GM21528 (cell line): ENCODE data around the gene C1orf141.
"Not testable (repeated sequence)": the region's sequence is repeated elsewhere in the genome, so short reads cannot be mapped to it uniquely, and the experiment has no call there.

Experiments
- ATAC-seq: cut with Tn5 transposase; IDR thresholded peaks from one replicate; pipeline ENCODE4 v1.9.1; 2021; ENCODE audit warnings: mild to moderate bottlenecking, moderate library complexity; ENCODE audit not compliant: unreplicated experiment, low FRiP score

Gene C1orf141

GRCh38 chr1:67094191-67094590, 40.6 kb downstream of the C1orf141 start:
- no peak for ATAC-seq

- no peak for ATAC-seq
Measured at GRCh38 chr1:67089685-67090208, 45.0 kb downstream of the C1orf141 start.

GRCh38 chr1:67088440-67088839, 46.3 kb downstream of the C1orf141 start:
- ATAC-seq: no peak

- ATAC-seq: no peak
Measured at GRCh38 chr1:67085326-67085725, 49.4 kb downstream of the C1orf141 start.

- ATAC-seq: no peak
Measured at GRCh38 chr1:67084765-67085318, 49.9 kb downstream of the C1orf141 start.

- no peak for ATAC-seq
Measured at GRCh38 chr1:67078291-67078690, 56.5 kb downstream of the C1orf141 start.

GRCh38 chr1:67077593-67077992, 57.2 kb downstream of the C1orf141 start:
- no peak for ATAC-seq

GRCh38 chr1:67072749-67073148, 62.0 kb downstream of the C1orf141 start:
- no peak for ATAC-seq

GRCh38 chr1:67067655-67068054, 67.1 kb downstream of the C1orf141 start:
- ATAC-seq: not testable (repeated sequence)

- ATAC-seq: no peak
Measured at GRCh38 chr1:67062412-67062811, 72.4 kb downstream of the C1orf141 start.

GRCh38 chr1:67061266-67061665, 73.5 kb downstream of the C1orf141 start:
- ATAC-seq: no peak

GRCh38 chr1:67060811-67061218, 74.0 kb downstream of the C1orf141 start:
- ATAC-seq: no peak

- no peak for ATAC-seq
Measured at GRCh38 chr1:67059346-67059745, 75.4 kb downstream of the C1orf141 start.

- no peak for ATAC-seq
Measured at GRCh38 chr1:67058761-67059160, 76.0 kb downstream of the C1orf141 start.

- no peak for ATAC-seq
Measured at GRCh38 chr1:67058242-67058641, 76.5 kb downstream of the C1orf141 start.

- ATAC-seq: peak; percentile 84
Measured at GRCh38 chr1:67053785-67054772, 80.7 kb downstream of the C1orf141 start, which contains the start of gene SLC35D1. SLC35D1 (minus strand) TSS chr1:67054148; CDS start chr1:67054013, 135 bp downstream.

- peak; percentile 43 for ATAC-seq
Measured at GRCh38 chr1:67053535-67053784, 81.3 kb downstream of the C1orf141 start.

GRCh38 chr1:67052741-67053534, 81.8 kb downstream of the C1orf141 start:
- ATAC-seq: peak; percentile 37

GRCh38 chr1:67051196-67051595, 83.6 kb downstream of the C1orf141 start:
- ATAC-seq: no peak

GRCh38 chr1:67044631-67045270, 90.0 kb downstream of the C1orf141 start:
- no peak for ATAC-seq
